Nephron progenitor cell (in vitro differentiated cells): ENCODE results near the gene RBM8A.
A peak's percentile ranks its signal among the peaks of the same experiment; 100 is the strongest.

ENCODE experiments used
- DNase-seq: peaks from one replicate; pipeline ENCODE4 v3.0.0; 2021
- H3K27ac Mint-ChIP-seq: 2 replicates; pipeline ENCODE4 v1.8.0; 2021; ENCODE audit warnings: mild to moderate bottlenecking, moderate library complexity, mixed read lengths
- H3K27me3 Mint-ChIP-seq: 2 replicates; pipeline ENCODE4 v1.8.0; 2021; ENCODE audit warnings: mild to moderate bottlenecking, low read depth, mixed read lengths; ENCODE audit not compliant: poor library complexity
- H3K36me3 Mint-ChIP-seq: 2 replicates; pipeline ENCODE4 v1.8.0; 2021; ENCODE audit warnings: low read depth, mixed read lengths
- H3K4me1 Mint-ChIP-seq: 2 replicates; pipeline ENCODE4 v1.8.0; 2021; ENCODE audit warnings: mixed read lengths
- H3K4me3 Mint-ChIP-seq: 2 replicates; pipeline ENCODE4 v1.8.0; 2021; ENCODE audit warnings: mild to moderate bottlenecking, moderate library complexity, mixed read lengths
- H3K9me3 Mint-ChIP-seq: 2 replicates; pipeline ENCODE4 v1.8.0; 2021; ENCODE audit warnings: mild to moderate bottlenecking, moderate library complexity, mixed read lengths
- CTCF ChIP-seq: fragments of 200-600 bp; sonication (generic); IDR thresholded peaks from 2 replicates; pipeline ENCODE4 v1.5.0; 2021; ENCODE audit warnings: antibody characterized with exemption

The RBM8A gene

DNA sequence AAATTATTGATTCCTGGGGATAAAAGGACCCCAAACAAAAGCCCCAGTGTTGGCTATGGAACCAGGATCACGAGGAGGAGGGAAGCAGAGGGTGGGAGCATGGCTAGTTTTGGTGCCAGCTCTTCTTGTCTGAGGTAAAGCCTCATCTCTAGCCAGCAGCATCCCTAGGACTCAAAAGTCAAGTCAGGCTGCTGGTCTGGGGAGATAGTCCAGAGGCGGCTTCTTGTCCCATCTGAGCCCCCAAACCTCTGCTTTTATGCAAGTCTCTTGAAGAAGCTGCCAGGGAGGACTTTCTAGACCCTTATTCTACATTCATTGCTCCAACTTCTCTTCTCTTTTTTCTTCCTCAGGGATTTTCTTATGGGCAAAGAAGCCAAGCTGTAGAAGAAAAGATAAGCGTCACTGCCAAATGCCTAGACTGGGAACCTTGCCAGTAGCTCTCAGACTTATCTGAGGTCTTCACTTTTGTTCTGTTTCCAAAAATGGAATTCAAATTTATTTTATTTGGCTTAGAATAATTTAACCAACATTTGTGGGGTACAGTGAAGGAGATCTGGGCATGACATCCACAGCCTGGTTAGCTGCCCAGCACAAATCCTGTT is 34.7 kb downstream of the RBM8A start:
- no peak for TF ChIP-seq CTCF
- H3K9me3 Mint-ChIP-seq = no peaks in the 10 kb centered on the region
- peak overlapping the region; percentile 59 for H3K4me3 Mint-ChIP-seq

DNA sequence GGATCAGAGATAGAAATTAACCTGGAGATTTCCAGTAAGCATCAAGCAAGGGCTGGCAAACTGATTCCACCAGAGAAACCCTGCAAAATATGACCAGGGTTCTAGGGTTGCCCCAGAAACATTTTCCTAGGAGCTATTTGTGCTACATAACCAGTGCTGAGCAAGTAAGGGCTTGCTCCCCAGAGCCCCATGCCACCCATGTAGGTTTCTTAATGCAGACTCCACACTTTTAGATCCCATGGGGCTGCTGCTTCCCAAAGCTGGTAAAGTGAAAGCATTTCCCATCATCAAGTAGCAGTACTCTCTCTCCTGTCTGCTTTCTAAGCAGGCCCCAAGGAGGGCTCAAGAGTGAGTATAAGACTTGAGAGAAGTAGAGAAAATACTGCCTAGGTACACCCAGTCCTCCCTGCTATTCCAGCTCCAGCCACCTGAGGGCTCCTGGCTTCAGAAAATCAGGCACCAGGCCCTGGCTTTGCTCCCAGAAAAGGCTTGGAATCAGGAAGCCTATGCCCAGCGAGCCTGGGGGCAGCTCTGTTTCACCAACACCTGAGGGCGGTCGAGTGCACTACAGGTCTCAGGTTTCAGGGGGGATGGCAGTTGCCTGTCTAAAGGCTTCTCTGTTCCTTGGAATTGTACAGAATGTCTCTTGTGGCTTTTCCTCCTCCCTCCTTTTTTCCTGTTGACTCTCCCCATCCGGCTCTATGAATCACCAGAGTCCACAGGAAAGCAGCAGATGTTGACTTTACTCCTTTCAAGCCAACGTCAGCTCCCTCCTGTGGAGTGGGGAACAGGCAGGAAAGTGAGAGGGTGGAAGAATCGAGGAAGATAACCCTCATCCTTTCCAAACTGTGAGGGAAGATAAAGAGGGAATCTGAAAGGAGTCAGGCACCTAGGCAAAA is 35.4 kb downstream of the RBM8A start:
- peak; percentile 89 for TF ChIP-seq CTCF
- DNase-seq = peak; percentile 94
- peaks cover 26% of the 10 kb centered on the region for H3K27me3 Mint-ChIP-seq
- H3K4me1 Mint-ChIP-seq = peaks cover 39% of the 10 kb centered on the region
- peak overlapping the region; percentile 59 for H3K4me3 Mint-ChIP-seq
- no peaks in the 10 kb centered on the region for H3K9me3 Mint-ChIP-seq
- no peaks in the 10 kb centered on the region for H3K36me3 Mint-ChIP-seq
- peak overlapping the region; percentile 80 for H3K27ac Mint-ChIP-seq

More for the DNA sequence above, 34.7 kb downstream of the RBM8A start:
- Mint-ChIP-seq H3K27me3 (peaks cover 19% of the 10 kb centered on the region), H3K4me1 (peaks cover 39% of the 10 kb centered on the region), H3K36me3 (no peaks in the 10 kb centered on the region), H3K27ac (peak overlapping the region; percentile 80)
- no peak for DNase-seq

GRCh38 chr1:145891143-145891542 is 36.1 kb downstream of the RBM8A start:
- Mint-ChIP-seq H3K4me1 (peaks cover 46% of the 10 kb centered on the region), H3K4me3 (no peak overlapping the region), H3K27me3 (peaks cover 31% of the 10 kb centered on the region), H3K36me3 (no peaks in the 10 kb centered on the region), H3K27ac (no peak overlapping the region), H3K9me3 (no peaks in the 10 kb centered on the region)
- no peak for DNase-seq
- TF ChIP-seq CTCF = no peak

DNA sequence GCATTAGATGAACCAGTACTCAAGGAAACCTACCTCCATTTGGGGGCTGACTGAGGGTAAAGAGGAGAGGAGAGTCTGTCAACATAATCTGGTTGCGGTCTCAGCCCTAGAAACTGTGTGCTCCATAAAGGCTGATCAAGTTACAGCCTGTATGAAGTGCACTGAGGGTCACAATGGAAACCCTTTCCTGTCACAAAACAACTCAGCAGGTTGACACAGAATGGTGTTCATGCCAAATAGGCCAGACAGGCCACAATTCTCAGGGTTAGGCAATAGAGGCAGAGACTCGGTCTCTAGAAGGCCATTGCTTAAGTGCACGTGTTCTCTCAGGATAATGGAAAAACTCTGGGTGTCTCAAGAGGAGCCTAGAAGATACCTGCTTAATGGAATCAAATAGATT is 37.6 kb downstream of the RBM8A start:
- no peak for TF ChIP-seq CTCF
- Mint-ChIP-seq H3K36me3 (no peaks in the 10 kb centered on the region), H3K9me3 (no peaks in the 10 kb centered on the region), H3K4me1 (peaks cover 57% of the 10 kb centered on the region), H3K27me3 (peaks cover 36% of the 10 kb centered on the region), H3K27ac (no peak overlapping the region), H3K4me3 (no peak overlapping the region)
- no peak for DNase-seq

DNA sequence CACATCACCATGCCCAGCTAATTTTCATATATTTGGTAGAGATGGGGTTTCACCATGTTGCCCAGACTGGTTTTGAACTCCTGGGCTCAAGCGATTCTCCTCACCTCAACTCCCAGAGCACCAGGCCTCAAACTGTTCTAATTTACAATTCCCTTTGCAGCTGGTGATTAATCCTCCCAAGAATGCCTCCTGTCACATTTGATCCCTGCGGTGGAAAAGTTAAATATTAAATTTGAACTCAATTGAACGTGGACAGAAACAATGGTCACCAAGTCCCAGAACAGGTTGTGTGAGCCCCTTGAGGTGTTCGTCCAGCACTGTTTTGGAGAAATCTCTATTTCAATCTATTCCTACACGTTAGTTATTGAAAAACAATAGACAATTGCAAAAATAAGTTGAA is 39.7 kb downstream of the RBM8A start:
- TF ChIP-seq CTCF = no peak
- H3K4me1 Mint-ChIP-seq = peaks cover 52% of the 10 kb centered on the region
- DNase-seq = no peak
- H3K27ac Mint-ChIP-seq = no peak overlapping the region
- H3K4me3 Mint-ChIP-seq = peak overlapping the region; percentile 49
- H3K27me3 Mint-ChIP-seq = peaks cover 53% of the 10 kb centered on the region
- H3K9me3 Mint-ChIP-seq = no peaks in the 10 kb centered on the region
- no peaks in the 10 kb centered on the region for H3K36me3 Mint-ChIP-seq
